Spleen (tissue), 11 donors: Measurements from ENCODE around the gene LRRC4C. TPM values are rescaled to one million over a fixed set of nuclear protein-coding genes. Genes with fewer than 3 reads are reported as not detected.

Experiments
- DNase-seq: peaks from one replicate; pipeline ENCODE4 v3.0.0-alpha.2; 2020
- H3K27ac ChIP-seq, 8 donors: fragments of 200-600 bp; sonication (generic) in 7 of 8; 1 replicate in 4 of 8; 2 replicates in 4 of 8; pipeline versions ENCODE4 v1.5.0 to v1.8.0; 2016 to 2021; ENCODE audit warnings: inconsistent platforms in 4 of 8, mild to moderate bottlenecking in 4 of 8, moderate library complexity in 1 of 8
- H3K27me3 ChIP-seq, 7 donors: fragments of 200-600 bp; sonication (generic) in 6 of 7; replicated peaks in 1 of 7; 1 replicate in 4 of 7; 2 replicates in 3 of 7; pipeline versions ENCODE4 v1.5.0 to v1.8.0; 2016 to 2021; ENCODE audit warnings: inconsistent platforms in 3 of 7, mild to moderate bottlenecking in 1 of 7
- H3K36me3 ChIP-seq, 6 donors: fragments of 200-600 bp; sonication (generic) in 5 of 6; 1 replicate in 4 of 6; 2 replicates in 2 of 6; pipeline versions ENCODE4 v1.5.0 to v1.8.0; 2016 to 2021; ENCODE audit warnings: inconsistent platforms in 2 of 6
- H3K4me1 ChIP-seq, 6 donors: fragments of 200-600 bp; sonication (generic) in 5 of 6; 1 replicate in 3 of 6; 2 replicates in 3 of 6; pipeline versions ENCODE4 v1.5.0 to v1.8.0; 2016 to 2021; ENCODE audit warnings: inconsistent platforms in 3 of 6
- H3K4me3 ChIP-seq, 8 donors: fragments of 200-600 bp; sonication (generic) in 7 of 8; 1 replicate in 4 of 8; 2 replicates in 4 of 8; pipeline versions ENCODE4 v1.5.0 to v1.8.0; 2016 to 2021; ENCODE audit warnings: inconsistent platforms in 4 of 8, mild to moderate bottlenecking in 4 of 8, moderate library complexity in 2 of 8
- H3K9me3 ChIP-seq, 8 donors: fragments of 200-600 bp; sonication (generic) in 7 of 8; 1 replicate in 4 of 8; 2 replicates in 4 of 8; pipeline versions ENCODE4 v1.5.0 to v1.8.0; 2016 to 2021; ENCODE audit warnings: inconsistent platforms in 4 of 8
- CTCF ChIP-seq, 11 experiments: fragments of 200-600 bp in 7 of 11; fragments of 450-650 bp in 4 of 11; sonication (generic) in 4 of 11; IDR thresholded peaks in 8 of 11; conservative IDR thresholded peaks in 3 of 11; 1 replicate in 7 of 11; 2 replicates in 4 of 11; pipeline versions ENCODE4 v1.4.0 to v1.8.0; 2016 to 2021; ENCODE audit warnings: antibody characterized with exemption in 11 of 11, inconsistent platforms in 4 of 11, mild to moderate bottlenecking in 1 of 11
- POLR2A ChIP-seq, 3 donors: fragments of 450-650 bp; IDR thresholded peaks; one replicate each; pipeline ENCODE4 v1.5.1; 2017; ENCODE audit warnings: antibody characterized with exemption in 3 of 3, mild to moderate bottlenecking in 1 of 3
- POLR2AphosphoS5 ChIP-seq, 3 donors: sonication (generic); formaldehyde crosslinking; IDR thresholded peaks; one replicate each; pipeline ENCODE4 v1.5.1; 2017; ENCODE audit warnings: antibody characterized with exemption in 3 of 3
- WGBS, 5 donors: extraction: QIAGEN DNeasy Blood & Tissue Kit in 3 of 5; methylation state at CpG; one replicate each; pipeline versions ENCODE4 v1.1.5 to v1.1.7; 2013 to 2018; 5-methylcytosine and 5-hydroxymethylcytosine counted together
- intact Hi-C: fragments of 100-400 bp; cut with DNase I; formaldehyde crosslinking; loops from one replicate; pipeline ENCODE4 v1.15.0; 2023; ENCODE audit warnings: low total_unique reads
- polyA plus RNA-seq, 3 donors: library from polyadenylated mRNA; stranded (reverse); fragments of 200-250 nt; gene quantifications; one replicate each; pipeline ENCODE4 v1.2.1, GENCODE V29; 2013
- total RNA-seq, 7 donors: library from RNA; depleted of rRNA in 3 of 7; stranded (reverse); fragments of >200 nt in 3 of 7; fragmentation: NEBNext Ultra II Directional in 4 of 7; extraction: Animal tissue kit (Norgen Biotek cat#: 25700) in 4 of 7; gene quantifications; one replicate each; pipeline versions ENCODE4 v1.1.0 to v1.2.1, GENCODE V29; 2016 to 2021
- donor health status: healthy with polysubstance abuse.
- donor health status: DM: no; HTN: no; CAD: no; lungs with moderate emphysema.
- donor health status: DM: no; HTN: no; CAD: no.
- donor health status: Bipolar disorder and iron deficiency.
- donor health status: healthy.
- donor health status: DM: no; HTN: no; CAD: no.
- donor health status: DM: yes; HTN: yes; CAD: no.

LRRC4C gene
- total and polyA plus RNA-seq, 10 donors, result 0.15 to 8.9 (median 1.9) TPM

DNA sequence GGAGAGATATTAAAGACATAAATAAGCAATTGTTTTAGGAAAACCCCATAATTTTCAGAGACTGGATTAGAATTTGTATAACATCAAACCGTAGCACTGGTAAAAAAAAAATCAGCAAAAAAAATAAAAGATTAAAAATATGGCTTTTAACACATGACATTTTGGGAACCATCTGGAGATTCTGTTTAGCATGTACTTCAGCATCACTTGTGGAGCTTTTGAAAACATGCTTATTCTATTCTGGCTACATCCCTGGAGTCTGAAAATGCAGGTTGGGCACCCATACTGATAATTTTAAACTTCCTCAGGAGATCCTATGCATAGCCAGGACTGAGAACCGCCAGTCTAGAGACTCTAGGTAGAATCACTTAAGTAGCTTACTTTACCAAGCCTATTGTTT lies 1190.9 kb downstream of the LRRC4C start:
- peaks cover 0 to 10% (median 0%) of the 10 kb centered on the region in 8 donors for H3K9me3 ChIP-seq
- WGBS, 5 donors, result 75 to 80% (median 79%) methylated on average over 2 of the region's 2 CpGs
- intact Hi-C loops, result no loop called here
- H3K4me1 ChIP-seq, result no peaks in the 10 kb centered on the region
- no peak overlapping the region for H3K27ac ChIP-seq
- H3K4me3 ChIP-seq, result no peak overlapping the region
- TF ChIP-seq POLR2A (IDR thresholded peaks at IDR 0.05), result no peak
- TF ChIP-seq CTCF (IDR thresholded peaks at IDR 0.05 in 8 of 11, conservative IDR thresholded peaks at IDR 0.05 in 3 of 11), result no peak
- TF ChIP-seq POLR2AphosphoS5 (IDR thresholded peaks at IDR 0.05), result no peak
- no peaks in the 10 kb centered on the region for H3K36me3 ChIP-seq
- DNase-seq, result no peak
- H3K27me3 ChIP-seq, result no peaks in the 10 kb centered on the region

- no peak overlapping the region for H3K27ac ChIP-seq
- 56 to 77% (median 62%) methylated on average over 1 of the region's 1 CpG for WGBS, 5 donors
- intact Hi-C loops, result no loop called here
- no peaks in the 10 kb centered on the region for H3K36me3 ChIP-seq
- H3K4me1 ChIP-seq, result no peaks in the 10 kb centered on the region
- peaks cover 0 to 8% (median 0%) of the 10 kb centered on the region in 8 donors for H3K9me3 ChIP-seq
- no peak for DNase-seq
- TF ChIP-seq POLR2A (IDR thresholded peaks at IDR 0.05), result no peak
- TF ChIP-seq POLR2AphosphoS5 (IDR thresholded peaks at IDR 0.05), result no peak
- TF ChIP-seq CTCF (IDR thresholded peaks at IDR 0.05 in 8 of 11, conservative IDR thresholded peaks at IDR 0.05 in 3 of 11), result no peak
- H3K27me3 ChIP-seq, result no peaks in the 10 kb centered on the region
- no peak overlapping the region for H3K4me3 ChIP-seq
Observed at GRCh38 chr11:40255457-40255856, 1204.0 kb downstream of the LRRC4C start.

DNA sequence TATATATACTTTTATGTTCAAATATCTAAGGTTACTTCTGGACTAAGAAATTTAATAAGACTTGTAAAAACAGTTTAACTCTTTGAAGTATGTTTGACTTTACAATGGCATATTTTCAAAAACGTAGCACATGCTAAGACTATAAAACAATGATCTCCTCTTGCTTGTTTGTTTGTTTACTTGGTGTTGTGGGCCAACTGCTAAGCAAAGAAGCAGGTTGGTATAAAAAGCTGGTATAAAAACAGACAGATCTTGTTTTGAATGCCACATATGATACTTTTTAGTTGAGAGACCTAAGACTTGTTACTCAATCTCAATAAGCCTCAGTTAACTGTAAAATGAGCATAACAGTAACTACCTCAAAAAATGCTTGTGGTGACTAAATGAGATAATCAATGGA lies 1206.3 kb downstream of the LRRC4C start:
- WGBS, 5 donors, result 67 to 78% (median 71%) methylated on average over 1 of the region's 1 CpG
- Histone ChIP-seq H3K27me3 (no peaks in the 10 kb centered on the region), H3K4me1 (no peaks in the 10 kb centered on the region), H3K4me3 (no peak overlapping the region), H3K36me3 (no peaks in the 10 kb centered on the region), H3K9me3 (peaks cover 0 to 4% (median 0%) of the 10 kb centered on the region in 8 donors), H3K27ac (no peak overlapping the region)
- intact Hi-C loops, result no loop called here
- DNase-seq, result no peak
- TF ChIP-seq CTCF (IDR thresholded peaks at IDR 0.05 in 8 of 11, conservative IDR thresholded peaks at IDR 0.05 in 3 of 11) (no peak), POLR2A (IDR thresholded peaks at IDR 0.05) (no peak), POLR2AphosphoS5 (IDR thresholded peaks at IDR 0.05) (no peak)

- DNase-seq, result no peak
- no peaks in the 10 kb centered on the region for H3K4me1 ChIP-seq
- intact Hi-C loops, result no loop called here
- no peak overlapping the region for H3K27ac ChIP-seq
- H3K36me3 ChIP-seq, result no peaks in the 10 kb centered on the region
- H3K4me3 ChIP-seq, result no peak overlapping the region
- peaks cover 0 to 5% (median 0%) of the 10 kb centered on the region in 8 donors for H3K9me3 ChIP-seq
- WGBS, 5 donors, result 68 to 80% (median 74%) methylated on average over 4 of the region's 4 CpGs
- no peak for TF ChIP-seq POLR2AphosphoS5 (IDR thresholded peaks at IDR 0.05)
- no peak for TF ChIP-seq POLR2A (IDR thresholded peaks at IDR 0.05)
- TF ChIP-seq CTCF (IDR thresholded peaks at IDR 0.05 in 8 of 11, conservative IDR thresholded peaks at IDR 0.05 in 3 of 11), result no peak
- H3K27me3 ChIP-seq, result no peaks in the 10 kb centered on the region
Observed at GRCh38 chr11:40252236-40252635, 1207.2 kb downstream of the LRRC4C start.
